ENCODE data around the gene SULT1C4. TPM values are rescaled to one million over a fixed set of nuclear protein-coding genes. Genes with fewer than 3 reads are reported as not detected.

SULT1C4 gene
- total RNA-seq, 1 experiment from 2014 or later, result not detected

- no peak overlapping the region for H3K4me3 ChIP-seq (ENCODE audit: low read depth in 2 of 2, low read length in 2 of 2)
- ChIA-PET CTCF (no interaction called here), POLR2A (interaction anchor here (0.6 kb wide), 1 partner anchor 205 kb away, joined by 5 read pairs; no protein-coding TSS in a partner anchor)
- no peaks in the 10 kb centered on the region for H3K27me3 ChIP-seq (ENCODE audit: control insufficient read depth, insufficient read depth, low read length)
- H3K4me1 ChIP-seq (ENCODE audit: control insufficient read depth, insufficient read depth, low read length), result no peaks in the 10 kb centered on the region
- H3K36me3 ChIP-seq (ENCODE audit: control insufficient read depth, insufficient read depth, low read length), result no peaks in the 10 kb centered on the region
- in situ Hi-C loops (cut with HindIII; ENCODE audit: low pct_unique_long_range_greater_than_20kb, low sequenced_read_pairs) (no loop called here), intact Hi-C loops (cut with micrococcal nuclease; ENCODE audit: unreplicated experiment) (no loop called here)
- DNase-seq (ENCODE audit: low read depth, low spot score) (no peak), ATAC-seq (no peak)
- H3K27ac ChIP-seq (ENCODE audit: low read length), result no peak overlapping the region
- H3K9me3 ChIP-seq (ENCODE audit: control insufficient read depth, insufficient read depth, low read depth, low read length), result peaks cover 8% of the 10 kb centered on the region; the same call in 1 of the 2 replicates
- no TSS peak for BruUV-seq (replicated peaks)
- TF ChIP-seq CTCF (IDR thresholded peaks at IDR 0.05) (no peak), POLR2AphosphoS5 (IDR thresholded peaks at IDR 0.05; ENCODE audit: low read depth, low read length) (no peak), REST (IDR thresholded peaks at IDR 0.05; ENCODE audit: insufficient read depth in 1 of 2, low read depth in 2 of 2, low read length in 1 of 2) (no peak), TCF7L2 (IDR thresholded peaks at IDR 0.05; ENCODE audit: low read depth, low read length) (no peak), SIN3A (IDR thresholded peaks at IDR 0.05; ENCODE audit: borderline replicate concordance, insufficient read depth, low read depth, low read length) (no peak)
Observed at GRCh38 chr2:108403494-108403893, 25.7 kb downstream of the SULT1C4 start.

- intact Hi-C loops (cut with micrococcal nuclease; ENCODE audit: unreplicated experiment), result no loop called here
- in situ Hi-C loops (cut with HindIII; ENCODE audit: low pct_unique_long_range_greater_than_20kb, low sequenced_read_pairs), result no loop called here
- DNase-seq (ENCODE audit: low read depth, low spot score) (no peak), ATAC-seq (no peak)
- Histone ChIP-seq H3K27ac (ENCODE audit: low read length) (no peak overlapping the region), H3K4me1 (ENCODE audit: control insufficient read depth, insufficient read depth, low read length) (no peaks in the 10 kb centered on the region), H3K4me3 (ENCODE audit: low read depth in 2 of 2, low read length in 2 of 2) (no peak overlapping the region), H3K27me3 (ENCODE audit: control insufficient read depth, insufficient read depth, low read length) (no peaks in the 10 kb centered on the region), H3K36me3 (ENCODE audit: control insufficient read depth, insufficient read depth, low read length) (no peaks in the 10 kb centered on the region), H3K9me3 (ENCODE audit: control insufficient read depth, insufficient read depth, low read depth, low read length) (peaks cover 3% of the 10 kb centered on the region; the same call in 1 of the 2 replicates)
- CTCF ChIA-PET, result no interaction called here
- no TSS peak for BruUV-seq (replicated peaks)
- POLR2A ChIA-PET, result no interaction called here
- TF ChIP-seq SIN3A (IDR thresholded peaks at IDR 0.05; ENCODE audit: borderline replicate concordance, insufficient read depth, low read depth, low read length) (no peak), TCF7L2 (IDR thresholded peaks at IDR 0.05; ENCODE audit: low read depth, low read length) (no peak), CTCF (IDR thresholded peaks at IDR 0.05) (no peak), POLR2AphosphoS5 (IDR thresholded peaks at IDR 0.05; ENCODE audit: low read depth, low read length) (no peak), REST (IDR thresholded peaks at IDR 0.05; ENCODE audit: insufficient read depth in 1 of 2, low read depth in 2 of 2, low read length in 1 of 2) (no peak)
Observed at GRCh38 chr2:108404784-108405397, 27.1 kb downstream of the SULT1C4 start.

Measured in Panc1 (cell line).